ENCODE data around the gene USP11.
A peak's percentile ranks its signal among the peaks of the same experiment; 100 is the strongest.

Gene USP11

GRCh38 chrX:47197526-47197925, 35.3 kb upstream of the USP11 start:
- no peak for DNase-seq (ENCODE audit: low read depth)
- H3K4me3 ChIP-seq (ENCODE audit: low read depth, low read length) = no peak overlapping the region
- TF ChIP-seq, protein P1, sequence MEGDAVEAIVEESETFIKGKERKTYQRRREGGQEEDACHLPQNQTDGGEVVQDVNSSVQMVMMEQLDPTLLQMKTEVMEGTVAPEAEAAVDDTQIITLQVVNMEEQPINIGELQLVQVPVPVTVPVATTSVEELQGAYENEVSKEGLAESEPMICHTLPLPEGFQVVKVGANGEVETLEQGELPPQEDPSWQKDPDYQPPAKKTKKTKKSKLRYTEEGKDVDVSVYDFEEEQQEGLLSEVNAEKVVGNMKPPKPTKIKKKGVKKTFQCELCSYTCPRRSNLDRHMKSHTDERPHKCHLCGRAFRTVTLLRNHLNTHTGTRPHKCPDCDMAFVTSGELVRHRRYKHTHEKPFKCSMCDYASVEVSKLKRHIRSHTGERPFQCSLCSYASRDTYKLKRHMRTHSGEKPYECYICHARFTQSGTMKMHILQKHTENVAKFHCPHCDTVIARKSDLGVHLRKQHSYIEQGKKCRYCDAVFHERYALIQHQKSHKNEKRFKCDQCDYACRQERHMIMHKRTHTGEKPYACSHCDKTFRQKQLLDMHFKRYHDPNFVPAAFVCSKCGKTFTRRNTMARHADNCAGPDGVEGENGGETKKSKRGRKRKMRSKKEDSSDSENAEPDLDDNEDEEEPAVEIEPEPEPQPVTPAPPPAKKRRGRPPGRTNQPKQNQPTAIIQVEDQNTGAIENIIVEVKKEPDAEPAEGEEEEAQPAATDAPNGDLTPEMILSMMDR (conservative IDR thresholded peaks at IDR 0.05; ENCODE audit: low read depth, low read length) = no peak

DNA sequence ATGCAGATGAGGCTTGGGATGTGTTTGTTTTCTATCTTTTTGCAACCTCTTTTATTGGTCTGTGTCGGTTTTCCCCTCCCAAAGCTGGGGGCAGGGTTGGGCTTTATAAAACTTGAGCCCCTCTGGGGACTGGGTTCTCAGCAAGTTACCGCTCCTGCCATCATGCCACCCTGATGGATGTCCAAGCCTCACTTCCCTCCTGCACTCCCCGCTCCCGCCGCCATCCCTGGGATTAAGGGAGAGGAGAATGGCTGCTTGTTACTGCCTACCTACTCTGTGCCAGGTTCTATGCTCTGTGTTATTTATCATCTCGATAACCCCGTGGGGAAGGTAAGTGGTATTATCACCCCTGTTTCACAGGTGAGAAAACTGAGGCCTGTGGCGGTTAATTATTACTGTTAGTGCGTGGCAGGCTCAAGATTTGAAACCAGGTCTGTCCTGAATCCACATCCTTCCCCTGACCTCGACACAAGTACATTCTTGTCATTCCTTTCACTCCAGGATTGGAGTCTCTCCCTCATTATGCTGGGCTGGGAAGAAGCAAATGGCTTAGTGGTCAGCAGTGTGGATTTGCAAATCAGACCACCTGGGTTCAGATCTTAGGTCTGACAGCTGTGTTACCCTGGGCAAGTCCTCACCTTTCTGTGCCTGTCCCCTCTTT, 34.7 kb upstream of the USP11 start:
- peak; percentile 64 for DNase-seq (ENCODE audit: low read depth)
- TF ChIP-seq, protein P1 (conservative IDR thresholded peaks at IDR 0.05; ENCODE audit: low read depth, low read length) = no peak
- no peak overlapping the region for H3K4me3 ChIP-seq (ENCODE audit: low read depth, low read length)

- no peak overlapping the region for H3K4me3 ChIP-seq (ENCODE audit: low read depth, low read length)
- TF ChIP-seq, protein P1 (conservative IDR thresholded peaks at IDR 0.05; ENCODE audit: low read depth, low read length) = no peak
Observed at GRCh38 chrX:47198687-47199080, 34.1 kb upstream of the USP11 start.

GRCh38 chrX:47199286-47199685, 33.5 kb upstream of the USP11 start:
- no peak for DNase-seq (ENCODE audit: low read depth)
- TF ChIP-seq, protein P1 (conservative IDR thresholded peaks at IDR 0.05; ENCODE audit: low read depth, low read length) = no peak
- H3K4me3 ChIP-seq (ENCODE audit: low read depth, low read length) = no peak overlapping the region

More at GRCh38 chrX:47198687-47199080, 34.1 kb upstream of the USP11 start:
- DNase-seq (ENCODE audit: low read depth) = no peak

DNA sequence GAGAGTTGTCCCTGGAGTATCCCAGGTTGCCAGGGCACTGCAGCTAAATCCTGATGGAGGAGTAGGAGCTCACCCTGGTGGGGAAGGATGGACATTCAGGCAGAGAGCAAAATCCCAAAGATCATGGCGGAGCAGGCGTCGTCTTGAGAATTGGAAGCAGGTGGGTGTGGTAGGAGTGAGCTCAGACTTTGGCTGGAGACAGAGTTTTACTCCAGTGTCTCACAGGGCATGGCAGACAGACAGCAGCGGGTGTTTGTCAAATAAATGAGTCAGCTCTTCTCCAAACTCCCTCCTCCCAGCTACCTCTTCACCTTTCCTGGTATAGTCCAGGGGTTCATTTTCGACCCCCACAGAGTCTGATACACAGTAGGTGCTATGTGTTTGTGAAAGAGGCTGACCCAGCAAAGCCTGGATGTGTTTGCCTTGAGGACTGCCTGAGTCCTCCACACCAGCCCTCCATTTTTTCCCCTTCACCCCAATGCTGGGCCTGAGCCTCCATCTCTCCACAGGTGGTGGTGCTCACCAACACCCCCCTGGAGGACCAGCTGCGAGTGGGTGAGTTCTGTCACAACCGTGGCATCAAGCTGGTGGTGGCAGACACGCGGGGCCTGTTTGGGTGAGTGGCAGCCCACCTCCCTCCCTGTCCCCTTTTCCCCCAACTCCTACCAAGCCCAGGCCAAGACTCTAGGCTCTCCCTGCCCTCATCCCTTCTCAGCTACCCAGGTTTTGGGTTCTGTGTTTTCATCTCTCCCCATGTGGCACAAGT, 32.2 kb upstream of the USP11 start:
- no peak overlapping the region for H3K4me3 ChIP-seq (ENCODE audit: low read depth, low read length)
- peak; percentile 45 for DNase-seq (ENCODE audit: low read depth)
- TF ChIP-seq, protein P1 (conservative IDR thresholded peaks at IDR 0.05; ENCODE audit: low read depth, low read length) = peak; percentile 33

GRCh38 chrX:47201345-47201944, 31.4 kb upstream of the USP11 start:
- TF ChIP-seq, protein P1 (conservative IDR thresholded peaks at IDR 0.05; ENCODE audit: low read depth, low read length) = no peak
- H3K4me3 ChIP-seq (ENCODE audit: low read depth, low read length) = no peak overlapping the region
- no peak for DNase-seq (ENCODE audit: low read depth)
